K562 (cell line): Measurements from ENCODE around the gene GJB2. TPM values are rescaled to one million over a fixed set of nuclear protein-coding genes. Genes with fewer than 3 reads are reported as not detected.

ENCODE experiments used
- ATAC-seq: fragments of 200-7000 bp; cut with Tn5 transposase; 3 replicates; pipeline ENCODE4 v1.9.1; 2020; ENCODE audit warnings: moderate library complexity
- BruUV-seq: library from RNA; stranded (reverse); fragments of 400-500 nt; replicated peaks from 2 replicates; lab custom pipeline; 2021; lab: Mats Ljungman, UMichigan
- CTCF ChIA-PET: fragments of 300-600 bp; formaldehyde crosslinking; extraction: SDS; loops from one replicate; lab custom pipeline; 2021; ENCODE audit warnings: low intra/inter-chr PET ratio; lab: Yijun Ruan, JAX
- POLR2A ChIA-PET: fragments of 300-600, 350-650 bp; sonication (Branson Sonifier 250); formaldehyde crosslinking; extraction: SDS; loops from one replicate; lab custom pipeline; 2021; ENCODE audit warnings: antibody characterized with exemption, inconsistent platforms; lab: Yijun Ruan, JAX
- DNase-seq, 4 experiments: peaks; one replicate each; pipeline versions ENCODE4 v3.0.0 to v3.0.0-alpha.2; 2011 to 2018; ENCODE audit warnings: low spot score in 3 of 4, mixed read lengths in 3 of 4; ENCODE audit errors: extremely low read depth in 1 of 4
- FAIRE-seq: peaks from 2 replicates; lab custom pipeline; 2011; peaks lifted over from hg19 to GRCh38; lab: Jason Lieb, UNC
- H2AFZ ChIP-seq: 2 replicates; pipeline ENCODE4 v1.6.0; 2011; ENCODE audit warnings: low read depth, low read length, control low read depth, inconsistent platforms
- H3K27ac ChIP-seq: fragments of 200-600 bp; 3 replicates; pipeline ENCODE4 v1.8.0; 2011; ENCODE audit warnings: low read depth, mild to moderate bottlenecking, control low read depth, inconsistent platforms, low read length, moderate library complexity, mixed read lengths; ENCODE audit errors: extremely low read depth
- H3K27me3 ChIP-seq, 2 experiments: fragments of 300-600 bp in 1 of 2; 2 replicates in 1 of 2; 3 replicates in 1 of 2; pipeline versions ENCODE4 v1.6.0 to v1.8.0; 2011; ENCODE audit warnings: inconsistent platforms in 2 of 2, low read length in 2 of 2, mild to moderate bottlenecking in 1 of 2, mixed read lengths in 1 of 2, moderate library complexity in 1 of 2; ENCODE audit not compliant: control insufficient read depth in 2 of 2, insufficient read depth in 2 of 2
- H3K36me3 ChIP-seq: fragments of 300-600 bp; 3 replicates; pipeline ENCODE4 v1.8.0; 2011; ENCODE audit warnings: mild to moderate bottlenecking, low read length, inconsistent platforms; ENCODE audit not compliant: control insufficient read depth, insufficient read depth
- H3K4me1 ChIP-seq, 2 experiments: fragments of 200-600 bp in 1 of 2; replicated peaks in 1 of 2; 2 replicates in 1 of 2; 3 replicates in 1 of 2; pipeline versions ENCODE4 v1.5.1 to v1.8.0; 2011; ENCODE audit warnings: inconsistent platforms in 2 of 2, low read length in 2 of 2, mild to moderate bottlenecking in 1 of 2, mixed read lengths in 1 of 2, moderate library complexity in 1 of 2; ENCODE audit not compliant: control insufficient read depth in 2 of 2, insufficient read depth in 2 of 2
- H3K4me2 ChIP-seq: 2 replicates; pipeline ENCODE4 v1.6.1; 2011; ENCODE audit warnings: low read length, control low read depth, inconsistent platforms, mixed read lengths; ENCODE audit not compliant: insufficient read depth
- H3K4me3 ChIP-seq: fragments of 200-600 bp; sonication (generic), shearing (Covaris generic); 2 replicates; pipeline ENCODE4 v1.5.1; 2016; ENCODE audit warnings: control low read depth, inconsistent platforms
- H3K79me2 ChIP-seq: fragments of 200-600 bp; 3 replicates; pipeline ENCODE4 v1.8.0; 2011; ENCODE audit warnings: low read length, inconsistent platforms; ENCODE audit not compliant: control insufficient read depth, insufficient read depth
- H3K9ac ChIP-seq, 2 experiments: 2 replicates each; pipeline versions ENCODE4 v1.6.0 to v1.6.1; 2011; ENCODE audit warnings: low read depth in 2 of 2, low read length in 2 of 2, control low read depth in 1 of 2, inconsistent platforms in 1 of 2, mild to moderate bottlenecking in 1 of 2, mixed read lengths in 1 of 2; ENCODE audit not compliant: insufficient read depth in 1 of 2
- H3K9me1 ChIP-seq: one replicate; pipeline ENCODE4 v1.6.0; 2011; ENCODE audit warnings: inconsistent platforms, mild to moderate bottlenecking, low read length, moderate library complexity; ENCODE audit not compliant: control insufficient read depth, insufficient read depth
- H3K9me3 ChIP-seq: replicated peaks from 2 replicates; pipeline ENCODE4 v1.5.1; 2011; ENCODE audit warnings: low read depth, low read length, inconsistent platforms; ENCODE audit not compliant: control insufficient read depth, insufficient read depth
- H4K20me1 ChIP-seq: replicated peaks from 2 replicates; pipeline ENCODE4 v1.6.1; 2011; ENCODE audit warnings: low read length, inconsistent platforms, mixed read lengths; ENCODE audit not compliant: control insufficient read depth, insufficient read depth
- ESRRA ChIP-seq: fragments of 450-650 bp; IDR thresholded peaks from 2 replicates; pipeline ENCODE4 v1.6.1; 2014; ENCODE audit warnings: low read depth, mild to moderate bottlenecking, moderate library complexity, borderline replicate concordance
- HDAC2 ChIP-seq: fragments of 450-650 bp; IDR thresholded peaks from 2 replicates; pipeline ENCODE4 v1.6.1; 2016; ENCODE audit warnings: mild to moderate bottlenecking
- ILF3 ChIP-seq: fragments of 450-650 bp; IDR thresholded peaks from 2 replicates; pipeline ENCODE4 v1.6.1; 2018; ENCODE audit warnings: antibody characterized with exemption, mild to moderate bottlenecking, moderate library complexity, borderline replicate concordance
- MEIS2 ChIP-seq: fragments of 450-650 bp; IDR thresholded peaks from 2 replicates; pipeline ENCODE4 v1.6.1; 2014; ENCODE audit warnings: mild to moderate bottlenecking; ENCODE audit not compliant: partially characterized antibody
- MTF1 ChIP-seq: fragments of 250-450 bp; sonication (Bioruptor Pico); IDR thresholded peaks from 2 replicates; pipeline ENCODE4 v1.9.0; 2021; ENCODE audit warnings: moderate library complexity, mild to moderate bottlenecking, inconsistent platforms, borderline replicate concordance
- SP1 ChIP-seq: sonication (generic); formaldehyde crosslinking; IDR thresholded peaks from 2 replicates; pipeline ENCODE4 v1.8.1; 2022; ENCODE audit warnings: mild to moderate bottlenecking, missing genetic modification reagents
- SPI1 ChIP-seq: IDR thresholded peaks from 2 replicates; pipeline ENCODE4 v1.6.1; 2011; ENCODE audit warnings: low read depth, low read length, control low read depth, borderline replicate concordance
- ZNF77 ChIP-seq: fragments of 250-450 bp; sonication (Bioruptor Pico); IDR thresholded peaks from 2 replicates; pipeline ENCODE4 v1.5.0; 2020
- WGBS: fragments of 100-300 bp; shearing (Covaris generic); methylation state at CpG from one replicate; pipeline ENCODE4 v1.1.6; 2016; ENCODE audit warnings: low coverage, mixed read lengths; ENCODE audit not compliant: insufficient coverage; ENCODE audit errors: missing lambda C conversion rate; 5-methylcytosine and 5-hydroxymethylcytosine counted together
- in situ Hi-C: fragments of 300-500 bp; cut with MboI; formaldehyde crosslinking; loops from 4 replicates; pipeline ENCODE4 v1.15.0; 2018; ENCODE audit warnings: inconsistent platforms, mixed read lengths
- intact Hi-C: fragments of 100-400 bp; cut with micrococcal nuclease; formaldehyde crosslinking; loops from 2 replicates; pipeline ENCODE4 v1.14.2; 2022
- polyA plus RNA-seq, 8 experiments: library from polyadenylated mRNA; depleted of rRNA in 4 of 8; stranded (reverse) in 5 of 8; unstranded in 3 of 8; fragments of >200 nt; fragmentation: Nextera tagmentation in 2 of 8; fragmentation: Illumina TruSeq in 1 of 8; extraction: Ambion mirVana in 2 of 8; extraction: Trizol in 1 of 8; gene quantifications; 2 replicates each; pipeline versions ENCODE4 v1.2.1 to v1.2.3, GENCODE V29; 2011 to 2014; ENCODE audit warnings: inconsistent platforms in 1 of 8, missing spikeins in 1 of 8
- total RNA-seq, 7 experiments: library from RNA; depleted of rRNA in 6 of 7; stranded (reverse); fragments of >200 nt in 6 of 7; fragmentation: Illumina TruSeq in 2 of 7; extraction: Trizol in 2 of 7; gene quantifications; 2 replicates each; pipeline versions ENCODE4 v1.2.1 to v1.2.3, GENCODE V29; 2011 to 2021; ENCODE audit warnings: low replicate concordance in 1 of 7
- TF ChIP-seq, protein P1 (sequence below): fragments of 250-450 bp; sonication (Bioruptor Pico); IDR thresholded peaks from 2 replicates; pipeline ENCODE4 v1.5.0; 2021; ENCODE audit warnings: mild to moderate bottlenecking, borderline replicate concordance
- TF ChIP-seq, protein P2 (sequence below): conservative IDR thresholded peaks from 2 replicates; pipeline ENCODE4 v1.6.1; 2011; ENCODE audit warnings: low read depth, mild to moderate bottlenecking, low read length; ENCODE audit not compliant: control insufficient read depth
- TF ChIP-seq, protein P3 (sequence below): fragments of 450-650 bp; IDR thresholded peaks from 2 replicates; pipeline ENCODE4 v1.6.1; 2017; ENCODE audit warnings: antibody characterized with exemption
- TF ChIP-seq, protein P4 (sequence below): fragments of 450-650 bp; IDR thresholded peaks from 2 replicates; pipeline ENCODE4 v1.7.0; 2016; ENCODE audit warnings: borderline replicate concordance

GJB2 gene
- total and polyA plus RNA-seq, 9 of the 15 experiments (the other 6 are each of a cell fraction or from before 2014, with no cell fraction given): not detected

DNA sequence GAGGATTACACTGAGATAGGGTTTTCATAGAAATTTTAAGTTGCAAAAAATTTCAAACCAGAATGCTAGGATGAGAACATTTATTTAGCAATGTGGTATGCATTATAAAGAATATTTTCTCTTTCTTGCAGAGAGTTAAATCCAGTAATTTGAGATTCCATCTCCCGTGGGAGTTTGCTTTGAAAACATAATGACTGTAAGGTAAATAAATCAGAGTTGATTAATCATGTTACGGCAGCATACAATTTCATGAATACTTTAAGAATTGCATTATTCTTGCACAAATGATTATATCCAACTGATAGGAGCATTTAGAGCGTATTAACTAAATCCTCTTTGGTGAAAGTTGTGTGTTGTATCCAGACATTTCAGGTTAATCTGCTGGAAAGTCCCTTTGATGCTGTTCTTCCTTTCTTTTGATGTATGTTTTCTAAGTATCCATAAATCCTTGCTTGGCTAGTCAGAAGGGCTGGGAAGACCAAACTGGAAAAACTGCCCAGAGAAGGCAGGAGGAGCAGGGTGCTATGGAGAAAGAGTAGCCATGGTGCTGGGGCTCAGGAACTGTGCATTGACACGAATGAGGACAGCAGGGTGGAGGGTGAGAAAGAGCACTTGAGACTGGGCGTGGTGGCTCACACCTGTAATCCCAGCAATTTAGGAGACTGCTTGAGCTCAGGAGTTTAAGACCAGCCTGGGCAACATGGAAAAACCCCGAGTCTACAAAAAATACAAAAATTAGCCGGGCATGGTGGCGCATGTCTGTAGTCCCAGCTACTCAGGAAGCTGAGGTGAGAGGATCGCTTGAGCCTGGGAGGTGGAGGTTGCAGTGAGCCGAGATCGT is 27.1 kb downstream of the GJB2 start:
- intact Hi-C loops: no loop called here
- DNase-seq (no peak), ATAC-seq (no peak), FAIRE-seq (no peak)
- H4K20me1 ChIP-seq: no peaks in the 10 kb centered on the region; the same call in 1 of the 2 replicates
- H3K4me2 ChIP-seq: no peak overlapping the region
- in situ Hi-C loops: loop anchor here (10.0 kb wide), 1 partner anchor 181 kb away; no protein-coding TSS in a partner anchor
- no peaks in the 10 kb centered on the region for H3K9me3 ChIP-seq
- ChIA-PET POLR2A (no interaction called here), CTCF (no interaction called here)
- H2AFZ ChIP-seq: no peak overlapping the region
- no peaks in the 10 kb centered on the region for H3K9me1 ChIP-seq
- H3K79me2 ChIP-seq: no peaks in the 10 kb centered on the region
- no peak overlapping the region for H3K4me3 ChIP-seq
- H3K27me3 ChIP-seq: peaks cover 4 to 36% of the 10 kb centered on the region in 2 experiments; a peak in 2 of 5 replicates
- H3K36me3 ChIP-seq: no peaks in the 10 kb centered on the region
- 6% methylated on average over 11 of the region's 11 CpGs for WGBS
- H3K27ac ChIP-seq: no peak overlapping the region
- H3K4me1 ChIP-seq: peaks cover 0 to 8% of the 10 kb centered on the region in 2 experiments; a peak in 2 of 5 replicates
- H3K9ac ChIP-seq: no peak overlapping the region
- BruUV-seq: no TSS peak
- TF ChIP-seq MTF1 (CRISPR knock-in tag): no peak
- TF ChIP-seq ESRRA: no peak
- TF ChIP-seq ZNF77: no peak
- no peak for TF ChIP-seq SP1 (CRISPR knock-in tag)
- TF ChIP-seq, protein P1, sequence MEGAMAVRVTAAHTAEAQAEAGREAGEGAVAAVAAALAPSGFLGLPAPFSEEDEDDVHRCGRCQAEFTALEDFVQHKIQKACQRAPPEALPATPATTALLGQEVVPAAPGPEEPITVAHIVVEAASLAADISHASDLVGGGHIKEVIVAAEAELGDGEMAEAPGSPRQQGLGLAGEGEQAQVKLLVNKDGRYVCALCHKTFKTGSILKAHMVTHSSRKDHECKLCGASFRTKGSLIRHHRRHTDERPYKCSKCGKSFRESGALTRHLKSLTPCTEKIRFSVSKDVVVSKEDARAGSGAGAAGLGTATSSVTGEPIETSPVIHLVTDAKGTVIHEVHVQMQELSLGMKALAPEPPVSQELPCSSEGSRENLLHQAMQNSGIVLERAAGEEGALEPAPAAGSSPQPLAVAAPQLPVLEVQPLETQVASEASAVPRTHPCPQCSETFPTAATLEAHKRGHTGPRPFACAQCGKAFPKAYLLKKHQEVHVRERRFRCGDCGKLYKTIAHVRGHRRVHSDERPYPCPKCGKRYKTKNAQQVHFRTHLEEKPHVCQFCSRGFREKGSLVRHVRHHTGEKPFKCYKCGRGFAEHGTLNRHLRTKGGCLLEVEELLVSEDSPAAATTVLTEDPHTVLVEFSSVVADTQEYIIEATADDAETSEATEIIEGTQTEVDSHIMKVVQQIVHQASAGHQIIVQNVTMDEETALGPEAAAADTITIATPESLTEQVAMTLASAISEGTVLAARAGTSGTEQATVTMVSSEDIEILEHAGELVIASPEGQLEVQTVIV (CRISPR knock-in tag): no peak
- no peak for TF ChIP-seq HDAC2
- TF ChIP-seq, protein P2, sequence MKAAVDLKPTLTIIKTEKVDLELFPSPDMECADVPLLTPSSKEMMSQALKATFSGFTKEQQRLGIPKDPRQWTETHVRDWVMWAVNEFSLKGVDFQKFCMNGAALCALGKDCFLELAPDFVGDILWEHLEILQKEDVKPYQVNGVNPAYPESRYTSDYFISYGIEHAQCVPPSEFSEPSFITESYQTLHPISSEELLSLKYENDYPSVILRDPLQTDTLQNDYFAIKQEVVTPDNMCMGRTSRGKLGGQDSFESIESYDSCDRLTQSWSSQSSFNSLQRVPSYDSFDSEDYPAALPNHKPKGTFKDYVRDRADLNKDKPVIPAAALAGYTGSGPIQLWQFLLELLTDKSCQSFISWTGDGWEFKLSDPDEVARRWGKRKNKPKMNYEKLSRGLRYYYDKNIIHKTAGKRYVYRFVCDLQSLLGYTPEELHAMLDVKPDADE: no peak
- TF ChIP-seq, protein P3, sequence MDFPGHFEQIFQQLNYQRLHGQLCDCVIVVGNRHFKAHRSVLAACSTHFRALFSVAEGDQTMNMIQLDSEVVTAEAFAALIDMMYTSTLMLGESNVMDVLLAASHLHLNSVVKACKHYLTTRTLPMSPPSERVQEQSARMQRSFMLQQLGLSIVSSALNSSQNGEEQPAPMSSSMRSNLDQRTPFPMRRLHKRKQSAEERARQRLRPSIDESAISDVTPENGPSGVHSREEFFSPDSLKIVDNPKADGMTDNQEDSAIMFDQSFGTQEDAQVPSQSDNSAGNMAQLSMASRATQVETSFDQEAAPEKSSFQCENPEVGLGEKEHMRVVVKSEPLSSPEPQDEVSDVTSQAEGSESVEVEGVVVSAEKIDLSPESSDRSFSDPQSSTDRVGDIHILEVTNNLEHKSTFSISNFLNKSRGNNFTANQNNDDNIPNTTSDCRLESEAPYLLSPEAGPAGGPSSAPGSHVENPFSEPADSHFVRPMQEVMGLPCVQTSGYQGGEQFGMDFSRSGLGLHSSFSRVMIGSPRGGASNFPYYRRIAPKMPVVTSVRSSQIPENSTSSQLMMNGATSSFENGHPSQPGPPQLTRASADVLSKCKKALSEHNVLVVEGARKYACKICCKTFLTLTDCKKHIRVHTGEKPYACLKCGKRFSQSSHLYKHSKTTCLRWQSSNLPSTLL: no peak
- TF ChIP-seq MEIS2: no peak
- no peak for TF ChIP-seq ILF3
- TF ChIP-seq, protein P4, sequence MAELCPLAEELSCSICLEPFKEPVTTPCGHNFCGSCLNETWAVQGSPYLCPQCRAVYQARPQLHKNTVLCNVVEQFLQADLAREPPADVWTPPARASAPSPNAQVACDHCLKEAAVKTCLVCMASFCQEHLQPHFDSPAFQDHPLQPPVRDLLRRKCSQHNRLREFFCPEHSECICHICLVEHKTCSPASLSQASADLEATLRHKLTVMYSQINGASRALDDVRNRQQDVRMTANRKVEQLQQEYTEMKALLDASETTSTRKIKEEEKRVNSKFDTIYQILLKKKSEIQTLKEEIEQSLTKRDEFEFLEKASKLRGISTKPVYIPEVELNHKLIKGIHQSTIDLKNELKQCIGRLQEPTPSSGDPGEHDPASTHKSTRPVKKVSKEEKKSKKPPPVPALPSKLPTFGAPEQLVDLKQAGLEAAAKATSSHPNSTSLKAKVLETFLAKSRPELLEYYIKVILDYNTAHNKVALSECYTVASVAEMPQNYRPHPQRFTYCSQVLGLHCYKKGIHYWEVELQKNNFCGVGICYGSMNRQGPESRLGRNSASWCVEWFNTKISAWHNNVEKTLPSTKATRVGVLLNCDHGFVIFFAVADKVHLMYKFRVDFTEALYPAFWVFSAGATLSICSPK: no peak
- no peak for TF ChIP-seq SPI1
